ENCODE data around the gene SLC8A2. TPM values are rescaled to one million over a fixed set of nuclear protein-coding genes. Genes with fewer than 3 reads are reported as not detected.

SLC8A2 gene
- total RNA-seq, 2 donors from 2014 or later: 2.5 to 3.6 TPM

DNA sequence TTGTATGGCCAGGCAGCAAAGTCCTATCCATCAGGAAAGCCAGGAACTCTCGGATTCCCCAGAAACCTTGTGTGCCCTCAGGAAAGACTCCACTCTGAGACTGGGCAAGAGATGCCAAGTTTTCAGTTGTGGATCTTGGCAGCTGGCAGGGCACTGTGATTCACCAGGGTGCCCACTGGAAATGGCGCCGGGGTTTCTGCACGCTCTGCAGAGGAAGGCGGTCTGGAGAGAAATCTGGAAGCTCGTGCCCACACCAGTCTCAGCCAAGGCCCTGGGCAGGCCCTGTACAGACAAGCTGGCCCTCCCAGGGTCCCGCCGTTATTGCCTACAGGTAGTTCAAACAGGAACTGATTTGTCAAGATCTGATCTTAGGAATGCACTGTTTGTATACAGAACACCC is 38.3 kb upstream of the SLC8A2 start:
- Mint-ChIP-seq H3K4me3 (no peak overlapping the region), H3K27ac (peak overlapping the region; percentile 10), H3K27me3 (ENCODE audit: insufficient read depth) (no peaks in the 10 kb centered on the region), H3K9me3 (no peaks in the 10 kb centered on the region), H3K36me3 (ENCODE audit: low read depth) (no peaks in the 10 kb centered on the region), H3K4me1 (peaks cover 27% of the 10 kb centered on the region)
- Histone ChIP-seq H3K27me3 (ENCODE audit: control insufficient read depth, insufficient read depth, low read length, poor library complexity, severe bottlenecking) (no peaks in the 10 kb centered on the region), H3K36me3 (ENCODE audit: control insufficient read depth, insufficient read depth, low read length) (peaks cover 11% of the 10 kb centered on the region), H3K4me3 (ENCODE audit: low read length) (no peak overlapping the region), H3K9ac (ENCODE audit: extremely low read depth, low read length, poor library complexity, severe bottlenecking) (no peak overlapping the region), H3K9me3 (ENCODE audit: control insufficient read depth, low read length) (no peaks in the 10 kb centered on the region), H3K27ac (ENCODE audit: low read depth, low read length) (no peak overlapping the region), H3K4me1 (ENCODE audit: control insufficient read depth, insufficient read depth, low read length) (no peaks in the 10 kb centered on the region)
- no peak for DNase-seq
- TF ChIP-seq, protein P1, sequence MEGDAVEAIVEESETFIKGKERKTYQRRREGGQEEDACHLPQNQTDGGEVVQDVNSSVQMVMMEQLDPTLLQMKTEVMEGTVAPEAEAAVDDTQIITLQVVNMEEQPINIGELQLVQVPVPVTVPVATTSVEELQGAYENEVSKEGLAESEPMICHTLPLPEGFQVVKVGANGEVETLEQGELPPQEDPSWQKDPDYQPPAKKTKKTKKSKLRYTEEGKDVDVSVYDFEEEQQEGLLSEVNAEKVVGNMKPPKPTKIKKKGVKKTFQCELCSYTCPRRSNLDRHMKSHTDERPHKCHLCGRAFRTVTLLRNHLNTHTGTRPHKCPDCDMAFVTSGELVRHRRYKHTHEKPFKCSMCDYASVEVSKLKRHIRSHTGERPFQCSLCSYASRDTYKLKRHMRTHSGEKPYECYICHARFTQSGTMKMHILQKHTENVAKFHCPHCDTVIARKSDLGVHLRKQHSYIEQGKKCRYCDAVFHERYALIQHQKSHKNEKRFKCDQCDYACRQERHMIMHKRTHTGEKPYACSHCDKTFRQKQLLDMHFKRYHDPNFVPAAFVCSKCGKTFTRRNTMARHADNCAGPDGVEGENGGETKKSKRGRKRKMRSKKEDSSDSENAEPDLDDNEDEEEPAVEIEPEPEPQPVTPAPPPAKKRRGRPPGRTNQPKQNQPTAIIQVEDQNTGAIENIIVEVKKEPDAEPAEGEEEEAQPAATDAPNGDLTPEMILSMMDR (conservative IDR thresholded peaks at IDR 0.05): no peak
- WGBS, 2 experiments (ENCODE audit: insufficient coverage in 1 of 2, insufficient read length in 1 of 2): 90 to 92% methylated on average over 3 to 8 of the region's 8 CpGs

DNA sequence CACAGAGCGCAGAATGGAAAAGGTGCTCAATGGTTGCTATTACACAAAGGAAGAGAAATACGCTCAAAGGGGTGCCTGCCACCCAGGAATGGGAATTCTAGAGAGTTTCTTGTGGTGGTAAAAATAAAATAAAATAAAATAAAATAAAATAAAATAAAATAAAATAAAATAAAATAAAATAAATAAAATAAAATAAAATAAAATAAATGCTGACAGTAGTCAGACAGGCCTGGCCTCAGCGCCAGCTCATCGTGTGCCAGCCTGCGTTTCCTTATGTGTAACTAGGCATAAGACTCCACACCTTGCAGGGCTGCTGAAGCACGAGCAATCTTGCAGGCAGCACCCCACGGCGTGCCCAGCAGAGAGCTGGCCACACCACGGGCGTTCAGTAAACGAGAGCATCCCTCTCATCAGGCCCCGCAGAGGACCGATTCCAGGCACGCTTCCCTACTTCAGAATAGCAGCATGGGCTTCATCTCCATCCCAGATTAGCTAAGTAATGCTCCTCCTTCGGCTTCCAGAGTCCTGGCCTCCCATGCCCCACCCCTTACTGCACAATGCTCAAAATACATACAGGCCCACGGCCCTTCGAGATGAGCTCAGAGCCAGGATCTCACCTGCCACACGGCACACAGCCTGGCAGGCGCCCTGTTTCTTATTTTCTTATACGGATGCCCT is 37.6 kb upstream of the SLC8A2 start:
- no peak overlapping the region for H3K4me3 Mint-ChIP-seq
- H3K9me3 Mint-ChIP-seq: no peaks in the 10 kb centered on the region
- no peaks in the 10 kb centered on the region for H3K27me3 Mint-ChIP-seq (ENCODE audit: insufficient read depth)
- Histone ChIP-seq H3K4me1 (ENCODE audit: control insufficient read depth, insufficient read depth, low read length) (no peaks in the 10 kb centered on the region), H3K9me3 (ENCODE audit: control insufficient read depth, low read length) (no peaks in the 10 kb centered on the region), H3K4me3 (ENCODE audit: low read length) (no peak overlapping the region), H3K36me3 (ENCODE audit: control insufficient read depth, insufficient read depth, low read length) (peaks cover 11% of the 10 kb centered on the region), H3K9ac (ENCODE audit: extremely low read depth, low read length, poor library complexity, severe bottlenecking) (no peak overlapping the region), H3K27me3 (ENCODE audit: control insufficient read depth, insufficient read depth, low read length, poor library complexity, severe bottlenecking) (no peaks in the 10 kb centered on the region), H3K27ac (ENCODE audit: low read depth, low read length) (no peak overlapping the region)
- H3K4me1 Mint-ChIP-seq: peaks cover 24% of the 10 kb centered on the region
- TF ChIP-seq, protein P1 (conservative IDR thresholded peaks at IDR 0.05): no peak
- no peak overlapping the region for H3K27ac Mint-ChIP-seq
- DNase-seq: no peak
- 92 to 95% methylated on average over 19 to 20 of the region's 20 CpGs for WGBS, 2 experiments (ENCODE audit: insufficient coverage in 1 of 2, insufficient read length in 1 of 2)
- no peaks in the 10 kb centered on the region for H3K36me3 Mint-ChIP-seq (ENCODE audit: low read depth)

GRCh38 chr19:47508721-47509120 is 37.0 kb upstream of the SLC8A2 start:
- peaks cover 19% of the 10 kb centered on the region for H3K4me1 Mint-ChIP-seq
- no peaks in the 10 kb centered on the region for H3K4me1 ChIP-seq (ENCODE audit: control insufficient read depth, insufficient read depth, low read length)
- H3K27me3 ChIP-seq (ENCODE audit: control insufficient read depth, insufficient read depth, low read length, poor library complexity, severe bottlenecking): no peaks in the 10 kb centered on the region
- no peaks in the 10 kb centered on the region for H3K9me3 Mint-ChIP-seq
- no peaks in the 10 kb centered on the region for H3K9me3 ChIP-seq (ENCODE audit: control insufficient read depth, low read length)
- H3K27me3 Mint-ChIP-seq (ENCODE audit: insufficient read depth): no peaks in the 10 kb centered on the region
- H3K36me3 Mint-ChIP-seq (ENCODE audit: low read depth): peaks cover under 1% of the 10 kb centered on the region
- no peak overlapping the region for H3K9ac ChIP-seq (ENCODE audit: extremely low read depth, low read length, poor library complexity, severe bottlenecking)
- H3K4me3 Mint-ChIP-seq: no peak overlapping the region
- peaks cover 14% of the 10 kb centered on the region for H3K36me3 ChIP-seq (ENCODE audit: control insufficient read depth, insufficient read depth, low read length)
- no peak overlapping the region for H3K4me3 ChIP-seq (ENCODE audit: low read length)
- TF ChIP-seq, protein P1 (conservative IDR thresholded peaks at IDR 0.05): no peak
- 95 to 100% methylated on average over 5 of the region's 5 CpGs for WGBS, 2 experiments (ENCODE audit: insufficient coverage in 1 of 2, insufficient read length in 1 of 2)
- H3K27ac Mint-ChIP-seq: no peak overlapping the region
- no peak overlapping the region for H3K27ac ChIP-seq (ENCODE audit: low read depth, low read length)
- no peak for DNase-seq

Measured in endodermal cell (in vitro differentiated cells).